Caco-2 (cell line): ENCODE measurements around the gene UNC80. TPM values are rescaled to one million over a fixed set of nuclear protein-coding genes. Genes with fewer than 3 reads are reported as not detected.
"Not testable (repeated sequence)": the region's sequence is repeated elsewhere in the genome, so short reads cannot be mapped to it uniquely, and the experiment has no call there.

Experiments used
- BruUV-seq: library from RNA; stranded (reverse); fragments of 400-500 nt; replicated peaks from 2 replicates; lab custom pipeline; 2021; lab: Mats Ljungman, UMichigan
- CTCF ChIA-PET: fragments of 300-600 bp; sonication (Branson Sonifier 250); formaldehyde crosslinking; loops from one replicate; lab custom pipeline; 2022; ENCODE audit warnings: antibody characterized with exemption; lab: Charles Lee
- POLR2A ChIA-PET: fragments of 300-600 bp; sonication (Branson Sonifier 250); formaldehyde crosslinking; loops from one replicate; lab custom pipeline; 2022; ENCODE audit warnings: antibody characterized with exemption; lab: Charles Lee
- DNase-seq, 2 experiments: peaks; one replicate each; pipeline versions ENCODE4 v3.0.0 to v3.0.0-alpha.2; 2020 to 2022
- H3K27me3 ChIP-seq: replicated peaks from 2 replicates; pipeline ENCODE4 v1.6.0; 2011; ENCODE audit warnings: low read length; ENCODE audit not compliant: control insufficient read depth, insufficient read depth
- H3K36me3 ChIP-seq: 2 replicates; pipeline ENCODE4 v1.5.1; 2011; ENCODE audit warnings: low read length; ENCODE audit not compliant: control insufficient read depth, insufficient read depth
- H3K4me1 ChIP-seq: fragments of 250-450 bp; sonication (Bioruptor Pico); 2 replicates; pipeline ENCODE4 v1.5.1; 2020; ENCODE audit warnings: mild to moderate bottlenecking
- H3K4me3 ChIP-seq: 2 replicates; pipeline ENCODE4 v1.5.1; 2011; ENCODE audit warnings: low read depth, mild to moderate bottlenecking, control low read depth, low read length
- H3K9me3 ChIP-seq: fragments of 250-450 bp; sonication (Bioruptor Pico); 2 replicates; pipeline ENCODE4 v1.5.1; 2020; ENCODE audit warnings: mild to moderate bottlenecking, moderate library complexity
- H3K27ac Mint-ChIP-seq: one replicate; pipeline ENCODE4 v1.8.0; 2022; ENCODE audit warnings: mixed read lengths; ENCODE audit not compliant: unreplicated experiment
- H3K27me3 Mint-ChIP-seq: one replicate; pipeline ENCODE4 v1.8.0; 2022; ENCODE audit warnings: mixed read lengths; ENCODE audit not compliant: insufficient read depth, unreplicated experiment
- H3K36me3 Mint-ChIP-seq: one replicate; pipeline ENCODE4 v1.8.0; 2022; ENCODE audit warnings: mild to moderate bottlenecking, mixed read lengths; ENCODE audit not compliant: insufficient read depth, unreplicated experiment
- H3K4me1 Mint-ChIP-seq: one replicate; pipeline ENCODE4 v1.8.0; 2022; ENCODE audit warnings: low read depth, mixed read lengths; ENCODE audit not compliant: unreplicated experiment
- H3K4me3 Mint-ChIP-seq: one replicate; pipeline ENCODE4 v1.8.0; 2022; ENCODE audit warnings: mild to moderate bottlenecking, moderate library complexity, mixed read lengths; ENCODE audit not compliant: unreplicated experiment
- H3K9me3 Mint-ChIP-seq: one replicate; pipeline ENCODE4 v1.8.0; 2022; ENCODE audit warnings: mixed read lengths; ENCODE audit not compliant: unreplicated experiment
- intact Hi-C: fragments of 100-400 bp; cut with micrococcal nuclease; formaldehyde crosslinking; loops from one replicate; pipeline ENCODE4 v1.10.0; 2022; ENCODE audit not compliant: unreplicated experiment
- total RNA-seq: library from RNA; stranded (reverse); gene quantifications from 2 replicates; pipeline ENCODE4 v1.2.3, GENCODE V29; 2022
- TF ChIP-seq, protein P1 (sequence below), 2 experiments: fragments of 200-600 bp in 1 of 2; IDR thresholded peaks; 1 replicate in 1 of 2; 2 replicates in 1 of 2; pipeline versions ENCODE4 v1.5.1 to v1.8.0; 2011 to 2022; ENCODE audit warnings: antibody characterized with exemption in 1 of 2, control low read depth in 1 of 2, inconsistent platforms in 1 of 2, low read depth in 1 of 2, low read length in 1 of 2, mild to moderate bottlenecking in 1 of 2, moderate library complexity in 1 of 2; ENCODE audit not compliant: insufficient read depth in 1 of 2, severe bottlenecking in 1 of 2, unreplicated experiment in 1 of 2

UNC80 gene
- total RNA-seq, 1 experiment from 2014 or later = not detected

GRCh38 chr2:209790066-209790728 is 18.6 kb downstream of the UNC80 start:
- Mint-ChIP-seq H3K36me3 (no peaks in the 10 kb centered on the region), H3K4me1 (no peaks in the 10 kb centered on the region), H3K4me3 (peak overlapping the region; percentile 1), H3K27ac (no peak overlapping the region), H3K27me3 (peaks cover 2% of the 10 kb centered on the region), H3K9me3 (no peaks in the 10 kb centered on the region)
- no TSS peak for BruUV-seq
- Histone ChIP-seq H3K4me1 (no peaks in the 10 kb centered on the region), H3K9me3 (no peaks in the 10 kb centered on the region), H3K27me3 (no peaks in the 10 kb centered on the region), H3K4me3 (no peak overlapping the region), H3K36me3 (no peaks in the 10 kb centered on the region)
- ChIA-PET CTCF (no interaction called here), POLR2A (no interaction called here)
- no peak for DNase-seq
- intact Hi-C loops = no loop called here
- TF ChIP-seq, protein P1, sequence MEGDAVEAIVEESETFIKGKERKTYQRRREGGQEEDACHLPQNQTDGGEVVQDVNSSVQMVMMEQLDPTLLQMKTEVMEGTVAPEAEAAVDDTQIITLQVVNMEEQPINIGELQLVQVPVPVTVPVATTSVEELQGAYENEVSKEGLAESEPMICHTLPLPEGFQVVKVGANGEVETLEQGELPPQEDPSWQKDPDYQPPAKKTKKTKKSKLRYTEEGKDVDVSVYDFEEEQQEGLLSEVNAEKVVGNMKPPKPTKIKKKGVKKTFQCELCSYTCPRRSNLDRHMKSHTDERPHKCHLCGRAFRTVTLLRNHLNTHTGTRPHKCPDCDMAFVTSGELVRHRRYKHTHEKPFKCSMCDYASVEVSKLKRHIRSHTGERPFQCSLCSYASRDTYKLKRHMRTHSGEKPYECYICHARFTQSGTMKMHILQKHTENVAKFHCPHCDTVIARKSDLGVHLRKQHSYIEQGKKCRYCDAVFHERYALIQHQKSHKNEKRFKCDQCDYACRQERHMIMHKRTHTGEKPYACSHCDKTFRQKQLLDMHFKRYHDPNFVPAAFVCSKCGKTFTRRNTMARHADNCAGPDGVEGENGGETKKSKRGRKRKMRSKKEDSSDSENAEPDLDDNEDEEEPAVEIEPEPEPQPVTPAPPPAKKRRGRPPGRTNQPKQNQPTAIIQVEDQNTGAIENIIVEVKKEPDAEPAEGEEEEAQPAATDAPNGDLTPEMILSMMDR (IDR thresholded peaks at IDR 0.05; ENCODE audit: insufficient read depth in 1 of 2, low read depth in 1 of 2, low read length in 1 of 2, severe bottlenecking in 1 of 2, unreplicated experiment in 1 of 2) = no peak

GRCh38 chr2:209791151-209791550 is 19.5 kb downstream of the UNC80 start:
- no peaks in the 10 kb centered on the region for H3K27me3 ChIP-seq
- no peaks in the 10 kb centered on the region for H3K36me3 ChIP-seq
- H3K4me1 Mint-ChIP-seq = peaks cover 2% of the 10 kb centered on the region
- intact Hi-C loops = no loop called here
- no peak overlapping the region for H3K4me3 ChIP-seq
- H3K9me3 Mint-ChIP-seq = no peaks in the 10 kb centered on the region
- no peak overlapping the region for H3K4me3 Mint-ChIP-seq
- DNase-seq = no peak
- BruUV-seq = no TSS peak
- no peaks in the 10 kb centered on the region for H3K4me1 ChIP-seq
- TF ChIP-seq, protein P1 (IDR thresholded peaks at IDR 0.05; ENCODE audit: insufficient read depth in 1 of 2, low read depth in 1 of 2, low read length in 1 of 2, severe bottlenecking in 1 of 2, unreplicated experiment in 1 of 2) = no peak
- H3K27ac Mint-ChIP-seq = no peak overlapping the region
- CTCF ChIA-PET = no interaction called here
- H3K27me3 Mint-ChIP-seq = no peaks in the 10 kb centered on the region
- H3K36me3 Mint-ChIP-seq = no peaks in the 10 kb centered on the region
- POLR2A ChIA-PET = no interaction called here
- no peaks in the 10 kb centered on the region for H3K9me3 ChIP-seq

DNA sequence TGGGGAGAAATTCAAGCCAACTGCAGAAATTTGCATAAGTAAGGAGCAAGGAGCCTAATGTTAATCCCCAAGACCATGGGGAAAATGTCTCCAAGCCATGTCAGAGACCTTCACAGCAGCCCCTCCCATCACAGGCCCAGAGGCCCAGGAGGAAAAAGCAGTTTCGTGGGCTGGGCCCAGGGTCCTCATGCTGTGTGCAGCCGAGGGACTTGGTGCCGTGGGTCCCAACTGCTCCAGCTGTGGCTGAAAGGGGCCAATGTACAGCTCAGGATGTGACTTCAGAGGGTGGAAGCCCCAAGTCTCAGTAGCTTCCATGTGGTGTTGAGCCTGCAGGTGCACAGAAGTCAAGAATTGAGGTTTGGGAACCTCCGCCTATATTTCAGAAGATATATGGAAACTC is 23.8 kb downstream of the UNC80 start:
- CTCF ChIA-PET = interaction anchor here (1.1 kb wide), 1 partner anchor 166 kb away, joined by 3 read pairs; no protein-coding TSS in a partner anchor

More for the DNA sequence above, 23.8 kb downstream of the UNC80 start:
- H3K27me3 ChIP-seq, intact Hi-C loops, H3K9me3 Mint-ChIP-seq, H3K27ac Mint-ChIP-seq, H3K4me3 Mint-ChIP-seq, H3K36me3 Mint-ChIP-seq, H3K4me1 Mint-ChIP-seq, DNase-seq, H3K36me3 ChIP-seq, H3K27me3 Mint-ChIP-seq, H3K4me1 ChIP-seq, POLR2A ChIA-PET, H3K9me3 ChIP-seq, H3K4me3 ChIP-seq, BruUV-seq: not testable (repeated sequence)
